ENCODE data around the gene GRB14.

The GRB14 gene

GRCh38 chr2:164498836-164499235 lies 122.4 kb downstream of the GRB14 start:
- TF ChIP-seq CTCF (IDR thresholded peaks at IDR 0.05) = no peak
- TF ChIP-seq ZFX (IDR thresholded peaks at IDR 0.05; ENCODE audit: borderline replicate concordance) = no peak

GRCh38 chr2:164496881-164497280 lies 124.4 kb downstream of the GRB14 start:
- no peak for TF ChIP-seq ZFX (IDR thresholded peaks at IDR 0.05; ENCODE audit: borderline replicate concordance)
- TF ChIP-seq CTCF (IDR thresholded peaks at IDR 0.05) = no peak
- H3K27ac ChIP-seq = no peak overlapping the region

More at GRCh38 chr2:164498836-164499235, 122.4 kb downstream of the GRB14 start:
- H3K27ac ChIP-seq = no peak overlapping the region

GRCh38 chr2:164496421-164496820 lies 124.9 kb downstream of the GRB14 start:
- no peak overlapping the region for H3K27ac ChIP-seq
- TF ChIP-seq CTCF (IDR thresholded peaks at IDR 0.05) (no peak), ZFX (IDR thresholded peaks at IDR 0.05; ENCODE audit: borderline replicate concordance) (no peak)

- TF ChIP-seq ZFX (IDR thresholded peaks at IDR 0.05; ENCODE audit: borderline replicate concordance) (no peak), CTCF (IDR thresholded peaks at IDR 0.05) (peak; percentile 59)
Observed at GRCh38 chr2:164495491-164496223, 125.6 kb downstream of the GRB14 start.

GRCh38 chr2:164485541-164485940 lies 135.7 kb downstream of the GRB14 start:
- TF ChIP-seq ZFX (IDR thresholded peaks at IDR 0.05; ENCODE audit: borderline replicate concordance) = no peak
- TF ChIP-seq CTCF (IDR thresholded peaks at IDR 0.05) = no peak
- H3K27ac ChIP-seq = no peak overlapping the region

More at GRCh38 chr2:164495491-164496223, 125.6 kb downstream of the GRB14 start:
- H3K27ac ChIP-seq = no peak overlapping the region

- TF ChIP-seq CTCF (IDR thresholded peaks at IDR 0.05) = peak; percentile 47
- TF ChIP-seq ZFX (IDR thresholded peaks at IDR 0.05; ENCODE audit: borderline replicate concordance) = no peak
- no peak overlapping the region for H3K27ac ChIP-seq
Observed at GRCh38 chr2:164479460-164479859, 141.8 kb downstream of the GRB14 start.

- no peak for TF ChIP-seq CTCF (IDR thresholded peaks at IDR 0.05)
- no peak for TF ChIP-seq ZFX (IDR thresholded peaks at IDR 0.05; ENCODE audit: borderline replicate concordance)
- no peak overlapping the region for H3K27ac ChIP-seq
Observed at GRCh38 chr2:164478205-164478604, 143.1 kb downstream of the GRB14 start.
